Measurements from ENCODE around the gene DUSP22.

Gene DUSP22

DNA sequence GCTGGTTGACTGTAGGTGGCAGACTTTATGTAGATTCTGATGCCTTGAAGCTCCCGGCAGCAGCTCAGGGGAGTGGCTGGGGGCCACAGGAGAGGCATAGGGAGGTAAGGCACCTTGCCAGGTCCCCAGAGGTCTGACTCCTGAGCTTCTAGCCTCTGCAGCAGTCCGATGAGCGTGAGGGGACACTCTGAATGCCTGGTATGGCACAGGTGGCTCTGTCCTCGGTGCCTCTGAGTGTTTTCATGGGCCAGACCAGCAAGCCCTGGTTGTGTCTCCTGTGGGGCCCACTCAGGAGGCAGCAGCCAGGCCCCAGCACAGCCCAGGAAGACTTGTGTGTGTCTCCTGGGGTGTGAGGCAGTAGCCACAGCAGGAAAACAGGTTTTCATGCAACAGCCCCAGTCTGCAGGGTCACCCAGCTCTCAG is 59.6 kb downstream of the DUSP22 start:
- no peak for DNase-seq (ENCODE audit: low read depth in 2 of 2)

DNA sequence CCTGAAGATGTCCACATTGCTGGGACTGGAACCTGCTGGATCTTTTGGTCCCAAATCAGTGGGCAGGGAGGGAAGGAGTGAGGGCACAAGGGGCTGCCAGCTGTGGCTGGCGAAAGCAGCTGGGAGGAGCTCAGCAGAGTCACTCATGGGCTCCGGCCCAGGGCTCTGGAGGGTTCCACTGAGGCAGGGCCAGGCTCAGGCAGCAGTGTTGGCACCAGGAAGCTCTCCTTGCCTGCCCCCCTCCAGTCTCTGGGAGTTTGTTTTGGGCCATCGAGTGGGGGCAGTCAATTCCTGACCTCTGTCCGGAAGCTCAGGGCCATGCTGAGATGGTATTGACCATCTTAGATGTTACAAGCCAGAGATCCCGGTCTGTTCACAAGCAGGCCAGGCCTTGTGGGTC is 60.2 kb downstream of the DUSP22 start:
- no peak for DNase-seq (ENCODE audit: low read depth in 2 of 2)

DNA sequence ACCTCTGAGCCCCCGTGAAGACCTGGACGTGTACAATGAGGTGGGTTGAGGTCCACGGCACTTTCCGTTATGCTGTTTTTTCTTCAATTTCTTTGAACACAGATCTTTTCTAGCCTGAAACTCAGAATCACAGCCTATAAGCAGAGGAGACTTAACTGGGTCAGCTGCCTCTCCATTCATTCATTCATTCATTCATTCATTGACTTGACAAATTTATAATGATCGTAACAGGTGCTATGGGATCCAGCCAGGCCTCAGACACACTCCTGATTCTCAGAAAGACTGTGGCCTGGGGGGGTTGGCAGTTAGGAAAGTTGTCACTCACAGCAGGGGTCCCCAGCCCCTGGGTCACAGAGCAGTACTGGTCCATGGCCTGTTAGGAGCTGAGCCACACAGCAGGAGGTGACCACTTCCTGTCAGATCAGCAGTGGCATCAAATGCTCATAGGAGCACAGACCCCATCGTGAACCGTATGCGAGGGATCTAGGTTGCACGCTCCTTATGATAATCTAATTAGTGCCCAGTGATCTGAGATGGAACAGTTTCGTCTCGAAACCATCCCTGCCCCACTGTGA is 60.7 kb downstream of the DUSP22 start:
- DNase-seq (ENCODE audit: low read depth in 2 of 2) = no peak

DNA sequence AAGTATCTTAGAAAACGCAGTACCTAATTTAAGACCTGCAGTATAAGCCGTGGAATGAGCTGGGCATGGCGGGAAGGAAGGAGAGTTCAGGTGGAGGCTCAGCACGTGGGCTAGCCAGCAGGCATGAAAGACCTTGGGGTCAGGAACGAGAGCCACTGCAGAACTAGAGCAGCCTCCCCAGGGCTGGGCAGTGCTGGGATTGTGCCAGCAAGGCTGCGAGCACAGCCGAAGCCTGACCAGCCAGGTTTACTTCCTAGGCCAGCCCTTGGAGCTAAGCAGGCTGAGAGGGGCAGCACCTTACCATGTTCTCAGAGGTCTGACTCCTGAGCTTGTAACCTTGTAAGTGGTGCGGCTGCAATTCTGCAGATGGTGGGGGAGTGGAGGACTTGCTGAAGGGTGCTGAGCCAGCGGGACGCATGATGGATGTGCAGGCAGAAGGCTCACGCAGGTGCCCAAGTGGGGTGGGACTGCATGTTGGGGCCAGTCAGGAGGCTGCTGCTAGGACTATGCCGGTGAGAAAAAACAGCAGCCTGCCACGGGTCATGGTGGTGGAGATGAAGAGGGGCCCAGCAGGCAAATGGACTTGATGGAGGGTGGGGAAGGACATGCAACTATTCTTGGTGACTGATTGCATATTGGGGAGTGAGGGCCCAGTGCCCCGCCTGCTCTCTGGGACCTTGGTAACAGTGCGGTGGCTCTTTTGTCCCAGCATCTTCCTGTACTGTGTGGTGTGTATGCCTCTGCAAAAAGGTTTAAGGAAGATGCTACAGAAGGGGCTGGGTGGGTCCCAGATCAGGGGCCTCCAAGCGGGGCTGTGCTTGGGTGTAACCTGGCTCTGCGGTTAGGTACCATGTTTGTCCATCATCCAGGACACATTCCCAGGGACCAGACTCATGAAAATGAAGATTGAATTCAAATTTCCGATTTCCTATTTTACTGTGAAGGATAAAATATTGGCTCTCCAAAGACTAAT is 61.6 kb downstream of the DUSP22 start:
- DNase-seq (ENCODE audit: low read depth in 2 of 2) = no peak

DNA sequence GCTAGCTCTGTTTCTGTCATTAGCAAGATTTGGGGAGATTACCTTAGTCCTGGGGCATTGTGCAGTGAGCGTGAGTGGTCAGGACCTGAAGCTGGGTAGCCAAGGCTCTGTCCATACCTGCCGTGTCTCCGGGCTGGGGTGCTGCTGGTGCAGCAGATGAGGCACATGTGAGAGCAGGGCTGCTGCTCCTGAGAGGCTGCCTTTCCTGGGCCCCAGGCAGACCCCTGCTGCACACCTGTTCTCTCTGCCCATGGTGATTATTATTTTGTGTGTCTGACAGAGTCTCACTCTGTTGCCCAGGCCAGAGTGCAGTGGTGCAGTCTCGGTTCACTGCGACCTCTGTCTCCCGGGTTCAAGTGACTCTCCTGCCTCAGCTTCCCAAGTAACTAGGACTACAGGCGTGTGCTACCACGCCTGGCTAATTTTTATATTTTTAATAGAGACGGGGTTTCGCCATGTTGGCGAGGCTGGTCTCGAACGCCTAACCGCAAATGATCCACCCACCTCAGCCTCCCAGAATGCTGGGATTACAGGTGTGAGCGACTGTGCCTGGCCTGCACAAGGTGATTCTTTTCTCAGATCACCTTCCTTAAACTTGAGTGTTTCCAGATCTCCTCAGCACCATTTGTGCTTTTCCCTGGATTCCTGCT is 62.5 kb downstream of the DUSP22 start:
- DNase-seq (ENCODE audit: low read depth in 2 of 2) = no peak

DNA sequence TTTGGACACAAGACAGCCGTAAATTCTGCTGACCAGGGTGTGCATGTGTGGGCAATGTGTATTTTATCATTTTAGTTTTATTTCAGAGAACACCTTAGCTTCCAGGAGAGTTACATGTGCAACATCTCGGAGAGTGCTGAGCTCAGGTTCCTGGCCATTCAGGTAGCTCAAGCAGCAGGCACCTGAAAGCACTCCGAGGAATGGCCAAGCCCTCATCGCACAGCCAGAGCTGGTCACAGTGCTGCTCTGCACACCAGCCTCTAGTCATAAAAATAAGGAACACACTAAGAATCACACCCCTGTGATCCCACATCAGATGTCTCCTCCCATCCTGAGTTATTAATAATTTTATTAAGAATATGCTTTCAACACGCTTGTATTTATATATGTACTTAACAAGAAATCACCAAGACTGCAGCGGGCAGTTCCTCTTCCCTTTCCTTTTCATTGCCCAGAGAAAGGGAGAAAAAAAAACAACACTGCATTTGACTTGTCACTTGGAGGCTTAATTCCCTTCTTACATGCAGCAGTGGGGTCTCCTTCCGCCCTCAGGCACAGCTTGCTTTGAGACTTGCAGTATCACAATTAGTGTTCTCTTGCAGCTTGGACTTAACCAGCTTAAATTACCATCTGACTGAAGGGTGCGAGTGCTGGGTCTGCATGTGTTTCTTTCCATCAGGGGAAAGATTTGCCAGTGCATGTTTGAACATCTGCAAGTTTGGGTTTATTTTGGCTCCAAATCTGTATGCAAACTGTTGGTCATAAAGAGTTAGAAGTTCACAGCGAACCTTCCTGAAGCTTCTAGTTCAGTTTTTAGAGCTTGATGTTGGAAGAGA is 63.3 kb downstream of the DUSP22 start:
- no peak for DNase-seq (ENCODE audit: low read depth in 2 of 2)

DNA sequence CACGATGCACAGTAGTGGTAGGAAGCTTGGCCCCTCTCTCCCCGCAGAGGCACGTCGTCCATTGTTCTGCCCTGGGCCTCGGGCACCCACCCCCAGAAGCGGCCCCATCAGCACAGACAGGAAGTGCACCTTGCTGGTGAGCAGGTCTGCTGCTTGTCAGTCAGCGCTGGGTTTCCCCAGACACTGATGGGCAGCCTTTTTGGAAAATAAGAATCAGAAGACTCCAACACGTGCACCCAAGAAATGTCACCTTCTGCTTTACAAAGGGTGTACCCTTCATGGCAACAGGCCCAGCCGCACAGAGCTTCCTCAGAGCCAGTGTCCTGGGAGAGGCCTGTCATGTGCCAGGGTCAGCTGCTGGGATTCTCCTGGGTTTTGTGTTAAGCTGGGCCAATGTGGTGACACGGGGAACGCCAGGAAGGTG is 64.6 kb downstream of the DUSP22 start:
- no peak for DNase-seq (ENCODE audit: low read depth in 2 of 2)

DNA sequence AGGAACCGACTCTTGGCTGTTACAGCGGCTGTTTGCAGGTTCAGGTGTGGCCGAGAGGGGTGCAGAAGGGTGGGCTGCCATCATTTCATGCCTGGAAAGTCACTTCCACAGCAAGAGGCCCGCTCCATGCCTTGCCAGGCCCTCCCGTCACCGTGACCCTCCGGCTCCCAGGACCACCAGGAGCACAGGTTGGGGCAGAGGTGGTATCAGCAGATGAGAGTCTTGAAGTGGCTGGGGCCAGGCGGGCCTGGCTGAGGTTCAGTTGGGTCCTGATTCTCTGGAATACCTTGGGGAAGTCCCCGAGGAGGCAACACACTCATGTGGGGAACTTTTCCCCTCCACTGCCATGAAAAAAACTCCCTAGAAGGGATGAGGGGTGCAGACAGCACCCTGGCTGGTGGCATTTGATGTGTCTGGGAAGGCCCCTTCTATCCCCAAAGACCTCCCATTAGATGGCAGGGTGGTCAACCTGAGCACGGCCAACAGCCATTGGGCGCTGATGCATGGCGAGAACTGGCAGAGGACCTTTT is 65.0 kb downstream of the DUSP22 start:
- DNase-seq (ENCODE audit: low read depth in 2 of 2) = no peak

DNA sequence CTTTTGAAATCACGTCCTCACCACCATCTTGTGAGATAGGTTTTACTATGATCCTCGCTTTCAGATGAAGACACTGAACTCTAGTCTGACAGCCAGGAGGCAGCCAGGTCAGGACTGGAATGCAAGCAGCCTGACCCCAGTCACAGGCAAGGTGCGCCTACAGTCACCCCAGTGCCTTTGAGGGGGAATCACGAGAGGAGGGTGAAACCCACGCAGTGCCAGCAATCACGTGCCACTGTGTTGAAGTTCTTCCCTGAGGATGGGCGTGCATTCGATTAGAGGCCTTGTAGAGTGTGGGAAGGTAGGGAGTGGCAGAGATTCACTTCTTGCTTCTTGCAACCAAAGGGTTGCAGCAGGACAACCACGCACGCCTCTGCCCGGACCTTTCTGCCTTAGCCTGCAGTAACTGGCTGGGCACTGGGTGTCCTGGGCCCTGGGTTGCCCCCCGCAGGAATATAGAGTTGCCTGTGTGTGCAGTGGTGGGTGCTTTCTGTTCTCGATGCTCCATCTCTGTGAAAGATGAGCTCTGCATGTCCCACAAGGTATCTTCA is 65.6 kb downstream of the DUSP22 start:
- DNase-seq (ENCODE audit: low read depth in 2 of 2) = no peak

DNA sequence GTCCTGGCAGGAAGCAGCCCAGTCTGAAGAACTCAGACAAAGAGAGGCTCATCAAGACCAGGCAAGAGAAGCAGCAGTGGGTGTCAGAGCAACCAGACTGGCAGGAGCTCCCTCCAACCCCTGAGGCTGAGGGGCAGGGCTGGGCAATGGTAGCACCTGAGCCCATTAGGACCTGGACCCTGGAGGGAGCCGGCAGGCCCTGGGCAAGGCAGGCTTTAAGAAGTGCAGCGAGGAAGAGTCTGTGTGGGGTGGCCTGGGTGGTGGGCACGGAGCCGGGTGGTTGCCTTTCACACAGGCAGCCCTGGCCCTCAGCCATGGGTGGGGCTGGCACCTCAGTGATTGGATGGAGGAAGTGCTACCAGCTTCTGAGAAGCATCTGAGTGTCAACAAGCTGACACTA is 66.1 kb downstream of the DUSP22 start:
- DNase-seq (ENCODE audit: low read depth in 2 of 2) = no peak

DNA sequence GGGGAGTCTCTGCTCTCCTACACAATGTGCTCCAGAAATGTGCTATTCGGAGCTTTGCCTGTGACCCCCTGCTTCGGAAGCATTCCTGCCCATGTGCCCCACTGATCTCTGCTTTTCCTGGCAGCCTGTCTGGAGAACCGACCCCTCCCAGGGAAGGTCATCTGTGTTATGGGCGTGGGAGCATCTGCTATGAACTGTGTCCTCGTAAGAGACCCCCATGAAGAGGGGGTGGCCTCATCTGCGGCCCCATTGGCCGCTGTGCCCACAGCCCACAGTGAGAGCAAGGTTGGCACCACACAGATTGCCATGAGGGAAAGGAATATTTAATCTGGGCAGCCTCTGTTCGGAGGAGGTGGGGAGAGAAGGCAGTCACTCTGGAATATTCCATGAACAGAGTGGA is 66.6 kb downstream of the DUSP22 start:
- no peak for DNase-seq (ENCODE audit: low read depth in 2 of 2)

DNA sequence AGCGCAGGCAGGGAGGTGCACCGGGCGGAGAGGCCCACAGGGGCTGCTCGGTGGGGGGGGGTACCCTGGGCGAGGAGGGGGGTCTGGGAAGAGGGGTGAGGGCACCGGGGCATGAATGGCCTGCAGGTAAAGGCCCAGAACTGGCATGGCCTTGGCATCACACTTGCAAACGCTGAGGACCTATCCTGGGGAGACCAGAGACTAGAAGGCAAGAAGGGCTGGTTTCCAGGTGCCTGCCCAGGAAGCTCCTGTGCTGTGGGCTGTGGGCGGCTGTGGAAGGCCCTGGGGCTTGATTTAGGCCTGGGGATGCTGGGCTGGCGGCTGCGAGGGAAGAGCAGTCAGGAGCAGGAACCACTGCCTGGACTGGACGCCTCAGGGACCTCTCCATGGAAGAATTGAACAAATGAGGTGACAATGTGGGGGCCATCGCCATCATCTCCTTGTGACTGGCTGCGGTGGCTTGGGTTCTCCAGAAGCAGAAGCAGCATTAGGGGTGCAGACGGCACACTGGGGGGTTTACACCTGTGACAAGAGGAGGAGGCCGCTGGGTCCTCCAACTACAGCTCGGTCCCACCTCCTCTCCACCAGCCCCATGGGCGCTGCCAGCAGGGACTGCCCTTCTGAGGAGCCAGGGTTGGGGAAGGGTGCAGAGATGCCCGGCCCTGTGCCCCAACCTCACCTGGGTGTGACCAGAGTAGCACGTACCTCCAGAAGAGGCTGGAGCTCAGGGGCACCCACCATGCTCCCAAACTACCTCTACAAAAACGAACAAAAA is 67.2 kb downstream of the DUSP22 start:
- DNase-seq (ENCODE audit: low read depth in 2 of 2) = no peak

DNA sequence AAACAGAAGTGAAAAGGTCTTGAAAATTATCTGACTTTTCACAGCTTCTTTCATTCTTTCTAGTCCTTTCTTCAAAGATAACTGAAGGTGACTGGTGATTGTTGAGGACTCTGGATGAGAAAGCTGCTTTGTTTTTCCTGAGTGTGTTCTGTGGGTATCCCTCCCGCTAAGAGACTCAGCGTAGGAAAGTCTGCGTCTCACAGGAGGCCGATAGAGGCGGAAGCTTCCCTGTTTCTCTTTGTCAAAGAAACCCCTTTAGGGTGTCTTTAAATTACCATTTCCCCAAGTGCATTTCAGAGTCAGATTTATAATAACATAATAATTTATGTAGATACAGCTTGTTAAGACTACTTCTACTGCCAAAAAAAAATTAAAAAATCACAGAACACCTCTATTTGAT is 68.1 kb downstream of the DUSP22 start:
- DNase-seq (ENCODE audit: low read depth in 2 of 2) = no peak

DNA sequence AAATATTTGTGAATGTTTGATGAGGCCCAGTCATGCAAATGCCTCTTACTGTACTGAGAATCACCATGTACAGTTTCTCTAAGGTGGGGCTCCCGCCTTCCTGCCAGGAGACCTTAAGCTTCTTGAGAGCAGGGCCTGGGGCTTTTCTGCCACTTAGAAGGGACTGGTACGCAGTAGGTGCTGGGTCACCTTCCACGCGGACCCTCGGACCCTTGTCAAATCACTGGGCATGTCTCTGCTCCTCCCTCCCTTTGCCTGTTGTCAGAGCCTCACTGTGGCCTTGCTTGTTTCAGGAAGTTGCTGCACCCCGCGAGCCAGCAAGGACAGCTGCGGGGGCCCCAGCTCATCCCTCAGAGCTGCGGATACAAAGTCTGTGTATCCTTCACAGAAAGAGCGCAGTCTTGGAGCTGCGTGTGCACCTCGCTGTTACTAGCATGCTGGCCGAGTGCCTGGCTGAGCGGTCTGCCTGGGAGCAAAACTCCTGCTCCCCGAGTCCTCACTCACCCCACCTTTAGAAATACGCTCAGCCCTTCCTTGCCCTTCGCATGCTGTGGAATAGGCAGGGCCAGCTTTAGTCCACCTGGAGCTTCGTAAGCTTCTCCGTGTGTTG is 68.6 kb downstream of the DUSP22 start:
- DNase-seq (ENCODE audit: low read depth in 2 of 2) = no peak

DNA sequence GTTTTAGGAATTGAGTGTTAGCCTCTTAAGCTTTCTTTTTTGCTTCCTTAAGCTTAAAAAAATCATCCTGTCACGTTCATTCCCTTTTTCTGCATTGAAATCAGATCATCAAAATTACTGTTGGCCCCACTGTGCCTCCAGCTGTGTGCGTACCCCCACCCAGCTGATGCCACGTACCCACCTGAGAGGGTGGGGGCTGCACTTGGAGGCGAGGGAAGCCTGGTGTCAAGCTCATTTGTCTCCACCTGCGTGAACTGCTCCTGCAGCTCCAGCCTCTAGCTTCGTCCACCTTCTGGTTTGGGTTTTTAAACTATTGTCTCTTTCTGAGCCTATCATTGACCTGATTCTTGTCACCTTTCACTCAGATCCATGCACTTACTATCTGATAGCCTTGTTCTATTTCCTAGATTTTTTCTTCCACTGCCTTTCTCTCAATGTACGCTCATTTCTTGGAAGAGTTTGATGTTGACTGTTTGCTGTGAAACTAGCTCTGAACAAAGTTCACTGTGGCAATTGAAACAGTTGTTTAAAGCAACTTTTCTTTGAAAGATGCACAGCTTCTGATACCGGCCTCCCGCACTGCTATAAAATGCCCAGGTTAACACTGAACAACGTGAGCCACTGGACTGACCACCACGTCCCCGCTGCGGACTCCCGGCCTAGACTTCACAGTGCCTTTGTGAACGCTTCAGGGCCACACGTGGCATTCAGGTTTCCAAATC is 69.3 kb downstream of the DUSP22 start:
- DNase-seq (ENCODE audit: low read depth in 2 of 2) = no peak

DNA sequence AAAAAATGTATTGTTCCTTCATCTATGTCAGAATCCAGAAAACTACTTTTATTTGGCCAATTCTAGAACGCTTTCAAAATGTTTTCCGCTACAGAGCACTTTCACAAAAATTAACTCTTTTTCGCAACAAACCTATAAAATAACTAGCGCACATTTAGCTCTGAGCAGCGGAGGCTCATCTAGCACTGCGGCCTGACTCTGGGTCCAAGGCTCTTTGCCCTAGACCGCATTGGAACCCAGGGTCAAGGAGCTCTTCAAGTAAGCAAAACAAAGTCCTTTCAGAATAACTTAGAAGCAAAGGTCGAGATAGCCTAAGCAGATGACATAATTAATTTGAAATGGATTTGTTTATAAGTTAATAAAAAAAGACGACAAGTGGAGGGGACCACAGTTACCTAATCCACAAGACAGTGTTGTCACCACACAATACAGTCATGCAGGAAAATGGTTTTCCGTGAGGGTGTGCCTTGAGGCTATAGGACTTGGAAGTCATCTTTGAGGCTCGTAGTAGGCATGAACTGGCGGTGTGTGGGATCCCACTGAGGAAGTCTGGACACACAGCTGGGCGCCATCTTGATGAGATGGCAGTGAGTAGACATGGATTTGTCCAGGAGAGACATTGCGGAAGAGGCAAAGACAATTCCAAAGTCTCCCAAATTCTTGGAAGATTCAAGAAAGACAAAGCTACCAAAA is 70.1 kb downstream of the DUSP22 start:
- no peak for DNase-seq (ENCODE audit: low read depth in 2 of 2)

DNA sequence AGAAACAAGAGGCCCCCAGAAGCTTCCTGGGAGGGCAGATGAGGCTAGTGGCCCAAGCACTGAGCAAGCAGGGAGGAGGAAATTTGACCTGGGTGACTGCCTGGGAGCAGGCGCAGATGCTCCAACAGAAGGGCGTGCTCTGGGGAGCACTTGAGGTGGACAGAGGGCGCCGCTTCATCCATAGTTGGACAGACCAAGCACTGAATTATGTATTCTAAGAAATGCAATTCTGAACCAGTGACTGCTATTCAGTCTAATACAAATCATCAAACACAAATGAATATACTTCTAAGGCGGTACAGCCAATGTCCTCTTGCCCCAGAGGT is 70.6 kb downstream of the DUSP22 start:
- no peak for DNase-seq (ENCODE audit: low read depth in 2 of 2)

DNA sequence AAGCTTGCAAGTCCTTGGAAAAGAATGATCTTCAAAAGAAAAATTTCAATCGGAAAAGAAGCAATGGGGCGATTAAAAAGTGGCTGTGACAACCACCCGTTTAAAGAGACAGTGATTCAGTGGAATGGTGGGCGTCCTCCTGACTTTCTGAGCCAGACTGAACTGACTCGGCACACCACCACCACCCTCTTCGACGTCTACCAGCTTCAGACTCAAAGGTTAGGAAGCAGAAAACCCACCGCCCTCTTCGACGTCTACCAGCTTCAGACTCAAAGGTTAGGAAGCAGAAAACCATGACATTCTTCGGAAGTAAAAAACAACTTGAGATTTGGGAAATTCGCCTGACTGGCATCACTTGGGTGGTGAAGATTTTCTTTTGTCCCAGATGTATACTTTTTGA is 71.0 kb downstream of the DUSP22 start:
- no peak for DNase-seq (ENCODE audit: low read depth in 2 of 2)

DNA sequence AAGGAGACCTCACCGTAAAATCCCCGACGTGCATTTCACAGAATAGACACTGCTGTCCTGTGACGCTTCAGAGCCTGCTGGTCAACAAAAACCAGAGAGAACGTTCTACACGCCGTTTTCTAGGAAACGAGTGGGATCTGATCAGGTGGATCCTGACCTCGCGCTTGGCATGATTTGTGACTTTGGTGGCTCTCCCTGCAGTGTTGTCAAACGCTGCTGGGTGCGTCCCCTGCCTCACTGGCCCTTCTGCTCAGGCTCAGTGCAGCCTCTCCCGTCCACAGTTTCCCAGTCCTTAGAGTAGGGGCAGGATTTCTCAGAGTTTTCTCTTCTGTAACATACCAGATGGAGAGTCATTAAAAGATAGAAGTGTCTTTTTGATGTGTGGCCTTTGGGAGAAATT is 71.6 kb downstream of the DUSP22 start:
- no peak for DNase-seq (ENCODE audit: low read depth in 2 of 2)

All from fibroblast of skin of left quadriceps (primary cell).